RWPE2 (cell line): ENCODE data around the gene PLCXD3.

Experiments
- ATAC-seq: fragments of 200-7000 bp; cut with Tn5 transposase; 3 replicates; pipeline ENCODE4 v1.9.1; 2021; ENCODE audit warnings: low read depth
- DNase-seq: peaks from one replicate; pipeline ENCODE4 v3.0.0-alpha.2; 2020; ENCODE audit warnings: low spot score
- H3K27ac ChIP-seq: fragments of 450-650 bp; 2 replicates; pipeline ENCODE4 v1.5.1; 2017; ENCODE audit warnings: mild to moderate bottlenecking; ENCODE audit not compliant: poor library complexity, severe bottlenecking
- H3K27me3 ChIP-seq: fragments of 250-450 bp; sonication (Bioruptor Pico); 2 replicates; pipeline ENCODE4 v1.5.1; 2021; ENCODE audit warnings: mild to moderate bottlenecking, moderate library complexity; ENCODE audit not compliant: insufficient read depth, poor library complexity, severe bottlenecking
- H3K36me3 ChIP-seq: fragments of 250-450 bp; sonication (Bioruptor Pico); 2 replicates; pipeline ENCODE4 v1.5.1; 2020; ENCODE audit warnings: low read depth, mild to moderate bottlenecking, moderate library complexity
- H3K4me1 ChIP-seq: fragments of 250-450 bp; sonication (Bioruptor Pico); 2 replicates; pipeline ENCODE4 v1.5.1; 2021; ENCODE audit warnings: mild to moderate bottlenecking, moderate library complexity; ENCODE audit not compliant: insufficient read depth, poor library complexity, severe bottlenecking
- H3K4me3 ChIP-seq: fragments of 250-450 bp; sonication (Bioruptor Pico); 2 replicates; pipeline ENCODE4 v1.5.1; 2021; ENCODE audit warnings: mild to moderate bottlenecking, moderate library complexity; ENCODE audit not compliant: severe bottlenecking
- H3K9me3 ChIP-seq: fragments of 250-450 bp; sonication (Bioruptor Pico); 2 replicates; pipeline ENCODE4 v1.5.1; 2021; ENCODE audit warnings: mild to moderate bottlenecking, moderate library complexity; ENCODE audit not compliant: severe bottlenecking
- CTCF ChIP-seq: fragments of 450-650 bp; IDR thresholded peaks from one replicate; pipeline ENCODE4 v1.5.1; 2017; ENCODE audit warnings: mild to moderate bottlenecking, moderate library complexity; ENCODE audit not compliant: poor library complexity, severe bottlenecking

PLCXD3 gene

GRCh38 chr5:41539454-41539853, 29.1 kb upstream of the PLCXD3 start:
- DNase-seq, result no peak
- Histone ChIP-seq H3K9me3 (no peaks in the 10 kb centered on the region), H3K36me3 (no peaks in the 10 kb centered on the region), H3K4me1 (no peaks in the 10 kb centered on the region), H3K27me3 (no peaks in the 10 kb centered on the region), H3K4me3 (no peak overlapping the region), H3K27ac (no peak overlapping the region)
- no peak for TF ChIP-seq CTCF
- no peak for ATAC-seq

- DNase-seq (no peak), ATAC-seq (no peak)
- Histone ChIP-seq H3K4me1 (no peaks in the 10 kb centered on the region), H3K9me3 (no peaks in the 10 kb centered on the region), H3K27ac (no peak overlapping the region), H3K36me3 (no peaks in the 10 kb centered on the region), H3K4me3 (no peak overlapping the region), H3K27me3 (no peaks in the 10 kb centered on the region)
- TF ChIP-seq CTCF, result no peak
Observed at GRCh38 chr5:41537581-41537980, 27.2 kb upstream of the PLCXD3 start.

GRCh38 chr5:41532485-41532884, 22.1 kb upstream of the PLCXD3 start:
- no peak overlapping the region for H3K4me3 ChIP-seq
- no peaks in the 10 kb centered on the region for H3K27me3 ChIP-seq
- no peak for DNase-seq
- H3K4me1 ChIP-seq, result peaks cover 3% of the 10 kb centered on the region
- peaks cover 4% of the 10 kb centered on the region for H3K9me3 ChIP-seq
- no peak for ATAC-seq
- H3K36me3 ChIP-seq, result no peaks in the 10 kb centered on the region
- TF ChIP-seq CTCF, result no peak
- no peak overlapping the region for H3K27ac ChIP-seq

- Histone ChIP-seq H3K36me3 (no peaks in the 10 kb centered on the region), H3K4me1 (peaks cover 11% of the 10 kb centered on the region), H3K27ac (peak overlapping the region; percentile 32), H3K4me3 (no peak overlapping the region), H3K9me3 (peaks cover 4% of the 10 kb centered on the region), H3K27me3 (peaks cover under 1% of the 10 kb centered on the region)
- DNase-seq, result peak; percentile 68
- TF ChIP-seq CTCF, result no peak
- ATAC-seq, result peak; percentile 97
Observed at GRCh38 chr5:41527201-41527779, 16.9 kb upstream of the PLCXD3 start.

GRCh38 chr5:41526699-41527098, 16.3 kb upstream of the PLCXD3 start:
- peaks cover 4% of the 10 kb centered on the region for H3K9me3 ChIP-seq
- no peak for DNase-seq
- no peak for ATAC-seq
- H3K36me3 ChIP-seq, result no peaks in the 10 kb centered on the region
- TF ChIP-seq CTCF, result no peak
- peaks cover 6% of the 10 kb centered on the region for H3K27me3 ChIP-seq
- H3K27ac ChIP-seq, result no peak overlapping the region
- peaks cover 11% of the 10 kb centered on the region for H3K4me1 ChIP-seq
- H3K4me3 ChIP-seq, result no peak overlapping the region
